A549 (cell line): ENCODE data around the gene ETFDH.

ENCODE experiments used
- CTCF ChIP-seq: fragments of >200 bp; sonication (Bioruptor Twin); formaldehyde crosslinking; IDR thresholded peaks from 3 replicates; pipeline ENCODE4 v1.5.1; 2016
- KDM5A ChIP-seq: fragments of 200-600 bp; sonication (generic); IDR thresholded peaks from 2 replicates; pipeline ENCODE4 v1.6.1; 2016; ENCODE audit warnings: antibody characterized with exemption, mild to moderate bottlenecking
- MAFK ChIP-seq: fragments of 450-650 bp; IDR thresholded peaks from 2 replicates; pipeline ENCODE4 v1.6.1; 2014; ENCODE audit not compliant: partially characterized antibody
- MAZ ChIP-seq: fragments of 150-350 bp; IDR thresholded peaks from 2 replicates; pipeline ENCODE4 v1.6.1; 2014; ENCODE audit warnings: antibody characterized with exemption, low read depth, low read length, borderline replicate concordance
- POLR2A ChIP-seq: IDR thresholded peaks from 2 replicates; pipeline ENCODE4 v1.6.1; 2012; ENCODE audit warnings: mild to moderate bottlenecking, low read length
- USF2 ChIP-seq: fragments of 450-650 bp; IDR thresholded peaks from 2 replicates; pipeline ENCODE4 v1.6.1; 2014; ENCODE audit warnings: antibody characterized with exemption

GRCh38 chr4:158630893-158631292 lies 41.2 kb upstream of the ETFDH start:
- TF ChIP-seq CTCF (no peak), MAZ (no peak), USF2 (no peak), KDM5A (no peak), MAFK (no peak), POLR2A (no peak)
